ENCODE measurements around the gene METTL9.
"Not testable (repeated sequence)": the region's sequence is repeated elsewhere in the genome, so short reads cannot be mapped to it uniquely, and the experiment has no call there.

METTL9 gene

DNA sequence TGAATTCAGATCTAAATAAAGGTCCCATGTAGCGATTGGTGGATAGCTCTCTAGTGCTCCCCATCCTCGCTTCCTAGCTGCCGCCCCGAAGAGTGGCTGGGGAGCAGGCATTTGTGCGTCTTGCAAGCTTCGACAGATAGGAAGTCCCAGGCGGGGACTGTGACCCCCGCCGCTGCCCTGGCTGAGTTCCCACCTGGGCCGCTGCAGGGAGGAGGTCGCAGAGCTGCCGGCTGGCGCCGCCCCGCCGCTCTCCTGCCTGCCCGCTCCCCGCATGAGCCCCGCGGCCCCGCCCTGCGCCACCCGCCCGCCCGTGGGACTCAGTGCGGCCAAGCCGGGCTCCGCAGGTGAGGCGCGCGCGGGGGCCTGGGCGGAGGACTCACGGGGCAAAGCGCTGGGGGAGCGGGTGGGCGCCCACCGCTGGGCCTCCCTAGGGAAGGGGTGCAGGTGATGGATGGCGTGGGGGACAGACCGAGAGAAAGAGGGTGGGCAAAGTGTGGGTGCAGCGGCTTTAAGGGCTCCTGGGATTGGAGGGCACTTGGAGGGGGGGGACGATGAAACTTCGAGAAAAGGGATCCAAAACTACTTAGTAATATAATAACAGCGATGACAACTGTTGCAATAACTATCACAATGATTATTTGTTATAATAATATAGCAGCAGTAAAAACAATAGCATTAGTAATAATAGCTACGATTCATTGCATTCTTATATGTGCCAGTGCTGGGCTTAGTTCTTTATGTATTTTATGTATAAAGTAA, 64.7 kb downstream of the METTL9 start, which contains the start of gene OTOA:
Gene OTOA (plus strand): TSS at position 80 of the 759 bp plus-strand sequence. CDS start 14,547 bp downstream, outside the sequence.
- peak in 1 of 2 donors; percentile 15 for DNase-seq (ENCODE audit: low read depth in 2 of 2)

GRCh38 chr16:21664801-21665492, 65.6 kb downstream of the METTL9 start:
- no peak for DNase-seq (ENCODE audit: low read depth in 2 of 2)

DNA sequence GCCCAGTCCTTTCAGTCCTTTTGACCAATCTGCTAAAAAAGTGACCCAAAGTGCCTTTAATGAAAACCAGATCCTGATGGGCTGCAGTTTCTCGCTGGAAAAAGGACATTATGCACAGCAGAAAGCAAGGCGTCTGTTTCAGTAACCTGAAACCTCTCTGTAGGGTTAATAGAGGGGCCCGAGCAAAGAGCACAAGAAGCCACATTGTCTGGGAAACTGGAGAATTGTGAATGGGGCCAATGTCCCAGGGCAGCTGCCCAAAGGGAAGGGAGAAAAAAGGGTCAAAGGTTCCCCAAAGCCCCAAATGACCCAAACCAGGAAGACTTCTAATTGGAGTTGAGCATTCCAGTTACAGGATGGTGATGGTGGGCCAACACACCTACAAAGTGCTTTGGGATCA, 67.4 kb downstream of the METTL9 start:
- DNase-seq (ENCODE audit: low read depth in 2 of 2): no peak

- DNase-seq (ENCODE audit: low read depth in 2 of 2): no peak
These were observed 68.2 kb downstream of the METTL9 start for GRCh38 chr16:21667575-21667974.

GRCh38 chr16:21673469-21673868, 74.1 kb downstream of the METTL9 start:
- no peak for DNase-seq (ENCODE audit: low read depth in 2 of 2)

GRCh38 chr16:21674456-21674855, 75.1 kb downstream of the METTL9 start:
- DNase-seq (ENCODE audit: low read depth in 2 of 2): not testable (repeated sequence)

- DNase-seq (ENCODE audit: low read depth in 2 of 2): not testable (repeated sequence)
These were observed 81.3 kb downstream of the METTL9 start for GRCh38 chr16:21680714-21681113.

DNA sequence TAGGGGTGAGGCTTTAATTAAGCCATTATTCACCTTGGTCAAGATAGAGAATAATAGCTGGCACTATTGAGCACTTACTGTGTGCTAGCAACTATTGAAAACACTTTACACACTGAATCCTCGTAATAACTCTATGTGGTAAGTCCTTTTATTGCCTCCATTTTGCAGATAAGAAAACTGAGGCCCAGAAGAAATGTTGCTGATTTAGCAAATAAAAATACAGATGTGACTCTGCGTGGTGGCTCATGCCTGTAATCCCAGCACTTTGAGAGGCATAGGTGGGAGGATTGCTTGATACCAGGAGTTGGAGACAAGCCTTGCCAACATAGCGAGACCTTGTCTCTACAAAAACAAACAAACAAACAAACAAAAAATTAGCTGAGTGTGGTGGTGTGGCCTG, 83.8 kb downstream of the METTL9 start:
- DNase-seq (ENCODE audit: low read depth in 2 of 2): no peak

- DNase-seq (ENCODE audit: low read depth in 2 of 2): no peak
These were observed 84.8 kb downstream of the METTL9 start for GRCh38 chr16:21684199-21684598.

GRCh38 chr16:21685034-21685455, 85.7 kb downstream of the METTL9 start:
- DNase-seq (ENCODE audit: low read depth in 2 of 2): no peak

DNA sequence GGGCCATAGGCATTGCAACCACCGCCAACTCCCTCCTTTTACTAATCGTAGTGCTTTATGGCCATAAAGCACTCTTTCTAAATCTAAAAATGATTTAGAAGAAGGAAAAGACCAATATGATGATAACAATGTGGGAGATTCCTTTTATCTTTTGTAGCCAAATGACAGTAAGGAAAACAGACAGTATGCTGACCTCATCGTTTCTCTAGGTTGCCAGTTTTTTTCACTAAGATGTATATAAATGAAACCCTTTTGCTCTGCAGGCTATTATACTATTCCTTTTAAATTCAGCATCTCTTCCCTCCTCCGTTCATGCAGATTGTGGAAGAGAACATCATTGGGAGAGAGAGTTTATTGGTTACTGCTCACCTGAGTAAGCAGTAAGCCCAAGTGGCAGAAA, 89.7 kb downstream of the METTL9 start:
- no peak for DNase-seq (ENCODE audit: low read depth in 2 of 2)

DNA sequence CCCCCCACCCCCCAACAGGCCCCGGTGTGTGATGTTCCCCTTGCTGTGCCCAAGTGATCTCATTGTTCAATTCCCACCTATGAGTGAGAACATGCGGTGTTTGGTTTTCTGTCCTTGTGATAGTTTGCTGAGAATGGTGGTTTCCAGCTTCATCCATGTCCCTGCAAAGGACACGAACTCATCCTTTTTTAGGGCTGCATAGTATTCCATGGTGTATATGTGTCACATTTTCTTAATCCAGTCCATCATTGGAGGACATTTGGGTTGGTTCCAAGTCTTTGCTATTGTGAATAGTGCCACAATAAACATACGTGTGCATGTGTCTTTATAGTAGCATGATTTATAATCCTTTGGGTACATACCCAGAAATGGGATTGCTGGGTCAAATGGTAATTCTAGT, 91.6 kb downstream of the METTL9 start:
- not testable (repeated sequence) for DNase-seq (ENCODE audit: low read depth in 2 of 2)

DNA sequence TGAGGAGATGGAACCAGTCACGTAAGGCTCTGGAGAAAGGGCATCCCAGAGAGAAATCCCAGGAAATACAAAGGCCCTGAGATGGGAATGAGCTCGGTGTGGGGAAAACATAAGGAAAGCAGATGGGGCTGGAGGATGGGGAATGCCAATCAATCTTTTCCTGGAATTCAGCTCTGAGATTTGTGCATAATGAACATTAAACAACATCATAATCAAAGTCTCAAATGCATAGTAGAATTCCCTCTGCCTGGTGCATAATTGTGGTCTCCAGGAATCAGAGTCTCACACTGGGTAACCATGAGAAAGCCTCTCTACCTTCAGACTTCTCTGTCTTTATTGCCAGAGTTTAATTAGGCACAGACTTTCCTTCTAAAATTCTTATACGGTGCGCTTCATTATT, 95.2 kb downstream of the METTL9 start:
- no peak for DNase-seq (ENCODE audit: low read depth in 2 of 2)

DNA sequence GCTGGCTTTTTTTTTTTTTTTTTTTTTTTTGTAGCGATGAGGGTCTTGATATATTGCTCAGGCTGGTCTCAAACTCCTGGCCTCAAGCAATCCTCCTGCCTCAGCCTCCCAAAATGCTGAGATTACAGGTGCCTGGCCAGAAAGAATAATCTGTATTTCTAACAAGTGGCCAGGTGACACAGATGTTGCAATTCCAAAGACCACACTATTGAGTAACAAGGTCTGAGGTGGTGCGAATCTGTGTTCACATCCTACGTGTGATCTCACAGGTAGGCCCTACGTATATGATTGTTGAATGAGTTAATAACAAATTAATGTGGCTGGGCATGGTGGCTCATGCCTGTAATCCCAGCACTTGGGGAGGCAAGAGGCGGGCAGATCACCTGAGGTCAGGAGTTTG, 97.7 kb downstream of the METTL9 start:
- DNase-seq (ENCODE audit: low read depth in 2 of 2): no peak

DNA sequence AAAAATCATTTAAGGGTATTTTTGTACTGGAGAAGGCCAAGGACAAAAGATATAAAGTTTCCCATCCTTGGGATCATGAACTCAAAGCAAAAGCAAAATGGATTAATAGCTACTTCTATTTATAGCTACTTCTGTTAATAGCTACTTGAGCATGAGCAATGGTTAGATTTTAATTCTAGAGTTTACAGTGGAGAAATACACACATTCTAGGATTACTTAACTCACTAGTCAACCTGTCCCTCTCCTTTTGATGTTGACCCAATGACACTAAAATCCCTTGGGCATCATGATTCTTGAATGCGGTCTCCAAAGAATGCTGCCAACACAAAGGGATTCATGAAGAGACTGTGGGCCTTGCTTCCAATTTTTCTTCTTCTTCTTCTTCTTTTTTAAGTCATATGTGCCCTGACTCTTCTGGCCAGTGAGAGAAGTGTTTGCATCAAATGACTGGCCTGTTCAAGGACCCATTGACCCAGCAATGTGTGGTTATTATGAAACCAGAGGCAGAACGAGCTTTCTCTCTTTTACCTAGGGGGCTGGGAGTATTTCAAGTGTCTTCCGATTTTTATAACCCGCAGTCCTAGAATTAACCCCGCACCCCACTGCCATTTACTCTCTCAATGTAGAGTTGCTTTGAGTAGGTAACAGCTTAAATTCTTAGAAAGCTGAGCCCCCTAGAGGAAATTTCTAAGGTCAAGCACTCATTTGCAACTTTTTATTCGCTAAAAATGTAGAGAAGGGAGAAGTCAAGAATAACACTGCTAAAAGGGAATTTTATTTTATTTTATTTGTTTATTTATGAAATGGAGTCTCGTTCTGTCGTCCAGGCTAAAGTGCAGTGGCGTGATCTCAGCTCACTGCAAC, 99.0 kb downstream of the METTL9 start:
- no peak for DNase-seq (ENCODE audit: low read depth in 2 of 2)

DNA sequence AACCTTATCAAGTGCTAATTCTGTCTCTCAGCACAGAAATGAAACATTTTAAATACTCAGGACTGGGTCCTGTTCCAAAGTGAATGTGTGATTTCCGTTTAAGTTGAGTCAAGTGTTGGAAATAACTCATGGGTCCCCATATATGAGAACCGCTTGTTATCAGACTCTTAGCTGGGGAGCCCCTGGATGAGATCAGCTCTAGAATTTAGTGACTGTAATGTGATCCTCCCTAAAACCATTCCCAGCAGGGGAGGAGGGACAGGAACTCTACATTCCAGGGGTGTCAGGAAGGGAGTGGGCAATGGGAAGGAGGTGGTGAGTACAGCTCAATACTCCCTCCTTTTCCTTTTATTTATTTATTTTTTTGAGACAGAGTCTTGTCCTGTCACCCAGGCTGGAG, 101.9 kb downstream of the METTL9 start:
- DNase-seq (ENCODE audit: low read depth in 2 of 2): no peak

- no peak for DNase-seq (ENCODE audit: low read depth in 2 of 2)
These were observed 102.9 kb downstream of the METTL9 start for GRCh38 chr16:21702276-21702675.

GRCh38 chr16:21703156-21703555, 103.8 kb downstream of the METTL9 start:
- DNase-seq (ENCODE audit: low read depth in 2 of 2): no peak

DNA sequence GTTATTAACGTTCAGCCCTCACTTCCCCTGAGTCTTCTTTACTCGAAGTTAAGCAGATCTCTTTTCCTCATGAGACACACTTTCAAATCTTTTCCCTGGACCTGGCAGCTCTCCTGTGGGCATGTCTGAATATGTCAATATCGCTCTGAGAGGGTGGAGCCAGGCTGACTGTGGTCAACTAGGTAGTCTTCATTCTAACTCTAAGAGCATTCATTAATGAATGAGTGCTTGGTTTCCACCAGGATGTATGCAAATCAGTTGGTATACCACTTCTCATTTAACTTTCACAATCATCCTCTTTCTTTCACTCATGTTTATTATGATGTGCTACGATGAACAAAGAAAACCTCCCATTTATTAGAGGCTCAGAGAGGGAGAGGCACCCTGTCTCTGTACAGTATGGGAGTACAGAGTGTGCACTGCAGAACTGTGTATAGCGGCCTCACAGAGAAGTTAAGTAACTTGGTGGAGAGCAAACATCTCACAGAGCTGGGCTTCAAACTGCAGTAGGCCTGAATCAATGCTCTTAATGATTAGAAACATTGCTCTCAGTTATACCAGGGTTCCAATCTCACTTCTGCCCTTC, 104.3 kb downstream of the METTL9 start:
- DNase-seq (ENCODE audit: low read depth in 2 of 2): no peak

DNA sequence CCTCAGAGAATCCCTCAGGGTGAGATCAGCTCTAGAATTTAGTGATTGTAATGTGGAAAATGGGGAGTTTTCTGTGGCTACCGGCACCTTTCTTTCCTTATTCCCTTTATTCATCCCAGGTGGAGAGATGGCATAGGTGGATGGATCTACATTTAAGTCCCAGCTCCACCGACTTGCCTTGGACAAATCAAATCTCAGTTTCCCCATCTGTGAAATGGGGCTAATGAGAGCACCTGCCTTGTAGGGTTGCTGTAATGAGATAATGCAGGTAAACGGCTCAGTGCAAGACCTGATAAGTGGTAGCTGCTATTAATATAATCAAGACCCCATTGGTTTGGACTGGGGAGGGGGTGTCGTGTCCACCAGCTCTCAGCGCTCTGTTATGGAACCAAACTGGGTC, 104.9 kb downstream of the METTL9 start:
- DNase-seq (ENCODE audit: low read depth in 2 of 2): no peak

DNA sequence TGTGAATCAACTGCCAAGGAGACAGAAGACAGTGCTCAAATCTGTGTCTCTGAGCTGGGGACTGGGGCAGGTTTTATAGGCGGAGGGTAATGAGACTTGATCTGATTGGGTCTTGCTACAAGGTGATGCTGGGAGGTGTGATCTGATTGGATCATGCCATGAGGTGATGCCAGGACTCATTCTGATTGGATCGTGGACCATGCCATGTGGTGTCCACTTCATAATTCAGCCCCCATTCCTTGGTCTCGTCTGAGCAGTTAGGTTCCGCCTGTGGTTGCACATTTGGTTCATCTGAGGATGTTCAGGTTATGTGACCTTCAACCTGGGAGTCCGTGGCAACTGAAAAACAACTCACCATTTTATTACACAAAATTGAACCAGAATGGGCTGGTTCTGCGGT, 105.4 kb downstream of the METTL9 start:
- no peak for DNase-seq (ENCODE audit: low read depth in 2 of 2)
